ENCODE data around the gene RNASE12. TPM values are rescaled to one million over a fixed set of nuclear protein-coding genes. Genes with fewer than 3 reads are reported as not detected.

RNASE12 gene
- total and polyA plus RNA-seq, 9 of the 15 experiments (the other 6 are each of a cell fraction or from before 2014, with no cell fraction given): 0.24 TPM; not detected in 8

GRCh38 chr14:20568393-20568792 is 22.8 kb downstream of the RNASE12 start (continued):
- TF ChIP-seq HBP1 (CRISPR knock-in tag; IDR thresholded peaks at IDR 0.05): no peak
- no peak for TF ChIP-seq CREM (IDR thresholded peaks at IDR 0.05; ENCODE audit: low read depth)
- TF ChIP-seq ETS1 (conservative IDR thresholded peaks at IDR 0.05; ENCODE audit: control insufficient read depth, low read depth, low read length): no peak
- TF ChIP-seq IFI16 (CRISPR knock-in tag; IDR thresholded peaks at IDR 0.05): no peak
- TF ChIP-seq ELK3 (CRISPR knock-in tag; IDR thresholded peaks at IDR 0.05): no peak
- no peak for TF ChIP-seq E2F5 (CRISPR knock-in tag; IDR thresholded peaks at IDR 0.05)
- TF ChIP-seq KLF1 (tag; IDR thresholded peaks at IDR 0.05): no peak
- TF ChIP-seq SMARCA5 (IDR thresholded peaks at IDR 0.05): no peak
- no peak for TF ChIP-seq RBFOX2 (IDR thresholded peaks at IDR 0.05; ENCODE audit: low read depth, low read length)
- TF ChIP-seq UBTF (IDR thresholded peaks at IDR 0.05; ENCODE audit: borderline replicate concordance in 1 of 2, low read depth in 2 of 2, low read length in 2 of 2): no peak
- no peak for TF ChIP-seq ZNF551 (CRISPR knock-in tag; IDR thresholded peaks at IDR 0.05)
- TF ChIP-seq ZSCAN29 (IDR thresholded peaks at IDR 0.05): no peak
- no peak for TF ChIP-seq NR2F6 (CRISPR knock-in tag; IDR thresholded peaks at IDR 0.05)
- no peak for TF ChIP-seq ZNF589 (CRISPR knock-in tag; IDR thresholded peaks at IDR 0.05; ENCODE audit: low read depth)
- no peak for TF ChIP-seq TARDBP (IDR thresholded peaks at IDR 0.05)
- TF ChIP-seq TAF15 (IDR thresholded peaks at IDR 0.05; ENCODE audit: low read depth, low read length): no peak
- TF ChIP-seq ZNF217 (CRISPR knock-in tag; IDR thresholded peaks at IDR 0.05): no peak
- no peak for TF ChIP-seq HNRNPUL1 (IDR thresholded peaks at IDR 0.05; ENCODE audit: low read length)
- TF ChIP-seq TRIM24 (IDR thresholded peaks at IDR 0.05): peak; percentile 27 to 28; a peak in 2 of 4 replicates
- no peak for TF ChIP-seq HCFC1 (IDR thresholded peaks at IDR 0.05; ENCODE audit: low read depth, low read length)
- TF ChIP-seq ZNF696 (CRISPR knock-in tag; conservative IDR thresholded peaks at IDR 0.05): no peak
- no peak for TF ChIP-seq ZNF184 (CRISPR knock-in tag; IDR thresholded peaks at IDR 0.05)
- TF ChIP-seq ZNF717 (CRISPR knock-in tag; IDR thresholded peaks at IDR 0.05): no peak

Measured in K562 (cell line).